ENCODE results near the gene DDOST.

The DDOST gene

DNA sequence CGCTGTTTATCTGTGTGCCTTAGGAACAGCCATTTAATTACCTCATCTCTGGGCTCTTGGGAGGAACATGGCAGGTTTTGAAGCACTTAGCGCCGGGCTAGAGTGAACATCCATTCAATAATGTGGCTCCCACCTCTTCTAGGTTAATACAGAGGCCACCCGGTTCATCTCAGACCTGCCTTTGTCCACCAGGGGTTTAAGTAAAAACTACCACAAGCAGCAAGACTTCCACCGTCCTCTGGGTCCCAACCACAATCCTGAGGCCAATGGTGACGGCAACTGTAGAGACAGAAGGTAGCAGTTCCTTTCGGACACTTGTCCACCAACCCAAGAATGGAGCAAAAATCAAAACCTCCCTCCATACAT, 924 bp upstream of the DDOST start:
- DNase-seq (ENCODE audit: low read depth in 2 of 2, low spot score in 1 of 2) = no peak

DNA sequence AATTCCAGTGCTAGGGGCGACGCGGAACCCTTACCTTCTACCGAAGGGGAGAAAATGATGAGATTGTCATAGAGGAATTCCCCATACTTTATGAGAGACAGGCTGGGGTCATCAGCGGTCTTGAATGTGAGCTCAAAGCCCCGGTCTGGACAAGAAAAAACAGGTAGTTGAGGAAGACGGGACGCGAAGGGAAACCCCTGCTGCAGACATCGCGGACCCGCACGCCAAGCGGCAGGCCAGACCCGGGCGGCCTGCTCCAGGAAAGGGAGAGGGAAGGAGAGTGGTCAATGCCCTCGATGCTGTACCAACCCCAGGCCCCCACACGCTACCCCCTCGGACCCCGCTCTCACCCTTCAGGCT, 342 bp downstream of the DDOST start:
- no peak for DNase-seq (ENCODE audit: low read depth in 2 of 2, low spot score in 1 of 2)

DNA sequence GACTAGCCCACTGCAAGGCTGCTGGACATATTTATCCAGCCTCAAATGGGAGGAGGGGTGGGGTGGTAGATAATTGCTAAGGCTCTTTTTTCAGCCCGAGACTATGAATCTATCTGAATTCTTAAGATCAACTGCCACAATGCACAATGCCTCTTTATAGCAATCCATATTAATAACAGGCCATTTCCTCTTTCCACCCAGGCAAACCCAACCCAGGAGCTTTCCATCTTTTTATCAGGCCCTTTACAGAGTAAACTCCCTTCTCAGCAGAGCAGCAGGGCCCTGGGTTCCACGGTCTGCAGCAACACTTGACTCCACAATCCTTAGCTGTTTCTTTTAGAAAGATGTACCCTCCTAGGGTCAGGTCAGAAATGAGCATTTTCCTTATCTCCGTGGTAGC, 806 bp downstream of the DDOST start:
- no peak for DNase-seq (ENCODE audit: low read depth in 2 of 2, low spot score in 1 of 2)

DNA sequence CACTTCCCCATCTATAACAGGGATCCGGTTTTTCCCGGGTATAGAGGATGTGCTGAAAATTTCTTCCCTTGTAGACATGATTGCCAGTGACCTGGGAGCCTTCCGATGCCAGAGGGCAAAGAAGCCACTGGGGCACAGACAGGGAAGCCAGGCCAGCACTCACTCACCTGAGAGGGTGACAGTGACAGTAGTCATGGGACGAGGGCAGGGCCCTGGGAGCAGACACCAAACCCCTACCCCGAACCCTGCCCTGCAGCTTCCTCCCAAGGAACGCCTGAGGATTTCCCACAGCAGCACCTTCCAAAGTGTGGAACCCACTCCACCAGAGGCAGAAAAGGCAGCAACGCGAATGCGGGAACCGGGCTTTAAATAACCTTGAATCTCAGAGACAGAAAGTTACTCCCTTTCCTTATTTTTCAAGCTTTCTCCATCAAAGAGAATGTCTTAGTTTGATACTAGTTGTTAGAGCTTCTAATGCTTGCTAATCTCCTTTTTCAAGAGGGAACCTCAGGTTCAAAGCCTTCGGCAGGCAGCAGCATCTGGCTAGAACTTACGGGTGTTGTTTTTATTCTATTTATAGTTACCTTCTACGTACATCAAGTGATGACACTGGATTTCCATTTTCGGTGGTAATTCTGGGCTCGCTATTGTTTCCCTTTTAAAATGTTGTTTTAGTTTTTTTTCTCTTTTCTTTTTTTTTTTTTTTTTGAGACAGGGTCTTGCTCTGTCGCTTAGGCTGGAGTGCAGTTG, 2.8 kb downstream of the DDOST start:
- no peak for DNase-seq (ENCODE audit: low read depth in 2 of 2, low spot score in 1 of 2)

DNA sequence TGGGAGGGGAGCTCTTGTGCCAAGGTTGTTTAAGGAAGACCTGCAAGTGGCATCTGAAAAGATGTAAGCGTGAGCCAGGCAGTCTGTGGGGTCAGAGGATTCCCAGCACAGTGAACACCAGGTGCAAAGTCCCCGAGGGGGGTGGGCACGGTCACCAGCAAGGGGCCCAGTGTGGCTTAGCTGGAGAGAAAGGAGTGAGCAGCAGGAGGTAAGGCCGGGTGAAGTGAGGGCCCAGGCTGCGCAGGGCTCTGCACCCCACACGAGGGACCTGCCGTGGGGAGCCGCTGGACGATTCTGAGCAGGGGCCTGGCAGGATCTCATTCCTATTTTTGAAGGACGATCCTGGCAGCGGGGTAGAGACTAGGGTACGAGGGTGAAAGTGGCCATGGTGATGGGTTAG, 4.1 kb downstream of the DDOST start:
- DNase-seq (ENCODE audit: low read depth in 2 of 2, low spot score in 1 of 2) = no peak

DNA sequence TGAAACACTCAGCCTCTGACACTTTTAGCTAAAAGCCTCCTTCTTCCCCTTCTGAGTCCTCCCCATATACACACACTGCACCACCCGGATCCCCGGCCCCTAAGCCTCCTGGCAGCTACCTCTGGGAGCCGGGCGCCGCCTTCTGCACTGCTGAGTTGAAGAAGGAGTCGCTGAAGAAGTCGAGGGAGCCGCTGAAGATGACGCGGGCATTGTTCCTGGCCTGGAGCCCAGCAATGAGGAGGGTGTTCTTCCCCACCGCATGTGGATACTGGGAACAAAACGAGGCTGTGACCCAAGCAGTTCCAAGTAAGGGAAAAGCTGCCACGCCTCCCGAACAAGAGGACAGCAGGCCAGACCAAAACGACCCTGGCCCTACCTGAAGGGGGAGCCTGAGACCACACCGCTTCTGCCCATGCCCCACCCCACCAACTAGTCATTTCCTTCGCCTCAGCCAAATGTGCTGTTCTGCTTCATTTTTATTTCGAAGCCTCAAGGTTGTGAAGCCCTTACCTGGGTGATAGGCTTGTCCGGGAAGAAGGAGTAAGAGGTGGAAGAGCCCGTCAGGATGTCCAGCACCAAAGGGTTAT, 7.0 kb downstream of the DDOST start:
- no peak for DNase-seq (ENCODE audit: low read depth in 2 of 2, low spot score in 1 of 2)

DNA sequence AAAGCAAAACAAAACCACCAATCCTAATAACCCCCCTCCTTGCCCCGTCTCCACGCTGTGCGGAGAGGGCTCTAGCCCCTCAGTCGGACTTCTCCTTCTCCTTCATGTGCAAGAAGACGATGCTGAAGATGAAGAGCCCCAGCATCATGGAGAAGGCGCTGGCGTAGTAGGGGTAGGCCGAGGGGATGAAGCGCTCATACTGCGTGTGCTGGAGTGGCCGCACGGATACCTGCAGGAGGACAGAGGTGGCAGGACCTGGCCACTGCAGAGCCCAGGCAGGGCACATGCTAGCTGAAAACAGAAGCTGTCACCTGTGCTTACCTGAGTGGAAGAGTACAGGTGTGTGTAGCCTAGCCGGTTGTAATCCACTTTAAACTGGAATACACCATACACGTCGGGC, 8.9 kb downstream of the DDOST start:
- no peak for DNase-seq (ENCODE audit: low read depth in 2 of 2, low spot score in 1 of 2)

DNA sequence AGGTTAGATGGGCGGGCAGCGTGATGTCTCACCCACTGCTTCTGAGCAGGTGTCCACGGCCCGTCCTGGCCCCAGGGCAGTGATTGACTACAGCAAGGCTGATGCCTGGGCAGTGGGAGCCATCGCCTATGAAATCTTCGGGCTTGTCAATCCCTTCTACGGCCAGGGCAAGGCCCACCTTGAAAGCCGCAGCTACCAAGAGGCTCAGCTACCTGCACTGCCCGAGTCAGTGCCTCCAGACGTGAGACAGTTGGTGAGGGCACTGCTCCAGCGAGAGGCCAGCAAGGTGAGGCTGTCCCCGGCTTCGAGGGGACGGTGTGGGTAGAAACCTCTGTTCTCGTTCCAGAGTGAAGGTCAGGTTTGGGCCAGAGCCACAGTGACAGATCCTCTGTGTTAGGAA, 12.2 kb downstream of the DDOST start:
- DNase-seq (ENCODE audit: low read depth in 2 of 2, low spot score in 1 of 2) = no peak

DNA sequence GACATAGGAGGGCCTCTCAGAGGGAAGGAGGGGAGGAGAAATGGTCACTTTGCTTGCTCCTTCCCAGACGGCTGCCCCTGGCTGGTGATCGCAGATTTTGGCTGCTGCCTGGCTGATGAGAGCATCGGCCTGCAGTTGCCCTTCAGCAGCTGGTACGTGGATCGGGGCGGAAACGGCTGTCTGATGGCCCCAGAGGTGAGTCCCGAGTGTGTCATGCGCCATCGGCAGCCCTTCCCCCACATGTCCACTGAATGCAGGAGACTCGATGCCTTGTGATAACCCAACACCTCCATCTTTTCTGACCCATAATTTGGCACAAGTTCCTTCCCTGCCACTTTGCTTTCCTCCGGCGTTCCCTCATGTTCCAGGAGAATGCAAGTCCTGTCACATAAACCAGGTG, 12.7 kb downstream of the DDOST start:
- DNase-seq (ENCODE audit: low read depth in 2 of 2, low spot score in 1 of 2) = no peak

DNA sequence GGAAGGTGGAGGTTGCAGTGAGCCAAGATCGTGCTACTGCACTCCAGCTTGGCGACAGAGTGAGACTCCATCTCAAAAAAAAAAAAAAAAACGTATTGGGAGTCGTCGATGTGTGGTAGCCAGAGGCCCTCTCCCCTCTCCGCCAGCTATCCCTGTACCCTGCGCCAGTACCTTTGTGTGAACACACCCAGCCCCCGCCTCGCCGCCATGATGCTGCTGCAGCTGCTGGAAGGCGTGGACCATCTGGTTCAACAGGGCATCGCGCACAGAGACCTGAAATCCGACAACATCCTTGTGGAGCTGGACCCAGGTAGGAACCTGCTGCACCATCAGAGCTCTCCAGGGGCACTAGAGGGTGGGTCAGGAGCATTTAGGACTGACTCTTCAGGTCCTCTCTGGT, 15.8 kb downstream of the DDOST start:
- DNase-seq (ENCODE audit: low read depth in 2 of 2, low spot score in 1 of 2) = no peak

DNA sequence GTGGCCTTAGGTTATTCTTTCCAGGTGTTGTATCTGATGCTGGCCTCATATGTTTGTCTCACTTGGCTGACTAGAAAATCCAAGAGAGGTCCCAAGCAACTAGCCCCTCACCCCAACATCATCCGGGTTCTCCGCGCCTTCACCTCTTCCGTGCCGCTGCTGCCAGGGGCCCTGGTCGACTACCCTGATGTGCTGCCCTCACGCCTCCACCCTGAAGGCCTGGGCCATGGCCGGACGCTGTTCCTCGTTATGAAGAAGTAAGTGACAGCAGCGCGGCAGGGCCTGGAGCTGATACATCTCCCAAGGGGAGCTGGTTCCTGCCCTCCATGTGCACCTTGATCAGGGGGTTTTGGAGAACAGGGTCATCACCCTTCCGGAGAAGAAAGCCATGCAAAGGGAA, 16.8 kb downstream of the DDOST start:
- DNase-seq (ENCODE audit: low read depth in 2 of 2, low spot score in 1 of 2) = no peak

DNA sequence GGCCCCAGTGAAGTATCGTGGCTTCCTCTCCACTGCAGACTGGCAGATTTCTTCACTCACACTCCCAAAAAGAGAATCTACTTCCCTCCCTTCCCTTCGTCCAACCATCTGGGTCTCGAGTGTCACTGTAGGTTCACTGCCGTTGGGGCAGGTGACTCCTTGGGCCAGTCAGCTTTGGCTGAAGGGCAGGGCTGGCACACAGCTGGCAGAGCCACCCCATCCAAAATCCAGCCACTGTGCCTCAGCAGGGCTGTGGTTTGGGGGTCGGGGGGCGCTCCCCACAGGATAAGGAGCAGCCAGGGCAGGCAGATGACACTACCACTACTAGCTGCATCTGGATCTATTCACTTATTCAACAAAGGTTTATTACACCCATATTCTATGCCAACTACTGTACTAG, 18.1 kb downstream of the DDOST start:
- DNase-seq (ENCODE audit: low read depth in 2 of 2, low spot score in 1 of 2) = no peak

DNA sequence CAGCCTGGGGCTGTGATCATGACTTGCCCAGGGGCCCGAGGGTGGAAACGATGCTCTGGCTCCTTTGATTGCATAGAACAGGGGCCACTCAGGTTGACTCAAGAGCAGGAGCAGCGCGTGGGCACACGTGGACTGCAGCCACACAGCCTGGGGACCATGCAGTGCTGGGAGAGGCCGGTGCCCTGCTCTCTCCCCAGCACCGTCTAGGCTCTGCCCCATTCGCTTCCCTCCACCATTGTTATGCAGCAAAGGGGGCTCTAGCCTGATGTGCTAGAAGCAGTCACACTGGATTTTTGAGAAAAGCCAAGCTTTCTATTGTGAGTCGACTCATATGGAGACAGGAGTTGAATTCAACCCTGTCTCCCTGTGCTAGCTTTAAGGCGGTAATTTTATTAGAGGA, 19.2 kb downstream of the DDOST start:
- no peak for DNase-seq (ENCODE audit: low read depth in 2 of 2, low spot score in 1 of 2)

DNA sequence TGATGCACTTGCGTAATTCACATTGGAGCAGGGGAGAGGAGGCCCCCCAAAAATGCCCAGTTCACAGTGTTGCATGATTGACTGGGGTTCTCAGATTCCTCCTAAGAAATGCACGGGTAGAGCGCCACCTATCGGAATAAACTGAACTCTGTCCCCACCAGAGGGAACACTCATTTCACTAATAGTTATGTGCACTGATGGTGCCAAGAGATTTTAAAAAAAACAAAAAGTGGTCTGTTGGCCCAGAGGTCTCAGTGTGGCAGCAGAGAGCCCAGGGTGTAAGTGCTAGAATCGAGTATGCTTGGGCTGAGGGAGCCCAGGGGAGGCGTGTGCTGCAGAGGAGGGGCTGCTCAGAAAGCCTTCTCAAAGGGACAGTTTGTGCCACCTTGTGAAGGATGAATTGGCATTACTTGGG, 21.0 kb downstream of the DDOST start:
- DNase-seq (ENCODE audit: low read depth in 2 of 2, low spot score in 1 of 2) = no peak

DNA sequence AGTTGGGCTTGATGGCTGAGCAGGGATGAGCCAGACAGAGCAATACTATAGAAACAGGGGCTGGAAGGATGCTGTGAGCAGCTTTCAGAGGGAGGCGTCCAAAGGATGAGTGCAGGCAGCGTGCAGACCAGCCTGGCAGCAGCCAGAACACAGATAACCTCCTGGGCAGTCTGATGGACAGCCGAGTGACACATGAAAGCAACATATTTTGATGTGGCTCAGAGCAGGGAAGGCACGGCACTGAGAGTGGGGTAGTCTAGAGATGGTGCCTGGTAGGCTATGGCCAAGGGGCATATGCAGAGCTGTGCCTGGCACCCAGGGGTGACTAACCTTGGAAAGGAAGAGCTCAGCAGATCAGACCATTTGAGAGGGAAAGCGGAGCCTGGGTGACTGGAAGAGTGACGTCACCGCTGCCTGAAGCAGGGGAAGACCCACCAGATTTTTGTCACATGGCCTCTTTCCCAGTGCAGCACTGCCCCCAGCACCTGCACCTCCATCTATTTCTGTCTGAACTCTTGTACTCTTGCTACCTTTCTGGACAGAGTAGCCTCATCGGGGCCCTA, 24.3 kb downstream of the DDOST start:
- no peak for DNase-seq (ENCODE audit: low read depth in 2 of 2, low spot score in 1 of 2)

DNA sequence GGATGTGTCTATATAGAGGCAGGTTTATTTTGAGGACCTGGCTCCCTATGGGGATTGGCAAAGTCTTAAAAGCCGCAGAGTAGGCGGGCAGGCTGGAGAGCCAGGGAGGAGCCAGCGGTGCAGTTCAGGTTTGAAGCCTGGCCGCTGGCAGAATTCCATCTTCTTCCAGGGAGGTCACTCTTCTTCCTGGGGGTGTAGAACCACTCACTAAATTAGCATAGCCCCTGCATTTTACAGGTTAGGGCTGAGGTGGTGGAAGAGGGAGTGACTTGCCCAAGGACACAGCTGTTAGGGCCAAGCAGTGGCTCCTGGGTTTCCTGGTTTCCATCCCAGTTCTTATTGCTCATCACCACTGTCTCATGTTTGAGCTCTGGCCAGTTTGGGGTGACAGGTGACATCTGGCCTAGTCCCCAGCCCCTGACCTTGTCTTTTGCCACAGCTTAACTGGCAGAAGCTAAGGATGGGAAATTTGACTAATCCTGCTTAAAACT, 26.5 kb downstream of the DDOST start:
- no peak for DNase-seq (ENCODE audit: low read depth in 2 of 2, low spot score in 1 of 2)

DNA sequence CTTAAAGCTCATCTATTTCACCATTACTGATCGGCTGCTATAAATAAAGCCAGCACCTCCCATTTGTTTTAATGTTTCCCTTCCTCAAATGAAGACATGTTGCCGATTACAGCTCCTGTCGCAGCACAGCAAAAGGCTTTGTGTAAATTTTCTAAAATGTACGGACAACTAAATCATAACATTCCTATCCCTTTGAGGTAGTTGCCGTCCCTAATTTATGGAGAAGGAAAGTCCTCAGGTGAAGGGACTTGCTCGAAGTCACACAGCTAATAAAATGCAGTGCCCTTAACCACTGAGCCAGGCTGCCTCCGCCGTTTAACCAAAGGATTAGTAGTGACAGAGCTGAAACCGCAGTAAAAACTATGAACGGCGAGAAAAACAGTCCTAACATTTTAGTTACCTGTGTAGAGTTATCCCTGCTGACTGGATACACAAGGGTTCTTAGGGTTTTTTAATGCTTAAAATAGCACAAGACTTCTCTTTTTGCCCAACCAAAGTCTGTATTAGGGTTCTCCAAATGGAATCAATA, 27.0 kb downstream of the DDOST start:
- DNase-seq (ENCODE audit: low read depth in 2 of 2, low spot score in 1 of 2) = no peak

DNA sequence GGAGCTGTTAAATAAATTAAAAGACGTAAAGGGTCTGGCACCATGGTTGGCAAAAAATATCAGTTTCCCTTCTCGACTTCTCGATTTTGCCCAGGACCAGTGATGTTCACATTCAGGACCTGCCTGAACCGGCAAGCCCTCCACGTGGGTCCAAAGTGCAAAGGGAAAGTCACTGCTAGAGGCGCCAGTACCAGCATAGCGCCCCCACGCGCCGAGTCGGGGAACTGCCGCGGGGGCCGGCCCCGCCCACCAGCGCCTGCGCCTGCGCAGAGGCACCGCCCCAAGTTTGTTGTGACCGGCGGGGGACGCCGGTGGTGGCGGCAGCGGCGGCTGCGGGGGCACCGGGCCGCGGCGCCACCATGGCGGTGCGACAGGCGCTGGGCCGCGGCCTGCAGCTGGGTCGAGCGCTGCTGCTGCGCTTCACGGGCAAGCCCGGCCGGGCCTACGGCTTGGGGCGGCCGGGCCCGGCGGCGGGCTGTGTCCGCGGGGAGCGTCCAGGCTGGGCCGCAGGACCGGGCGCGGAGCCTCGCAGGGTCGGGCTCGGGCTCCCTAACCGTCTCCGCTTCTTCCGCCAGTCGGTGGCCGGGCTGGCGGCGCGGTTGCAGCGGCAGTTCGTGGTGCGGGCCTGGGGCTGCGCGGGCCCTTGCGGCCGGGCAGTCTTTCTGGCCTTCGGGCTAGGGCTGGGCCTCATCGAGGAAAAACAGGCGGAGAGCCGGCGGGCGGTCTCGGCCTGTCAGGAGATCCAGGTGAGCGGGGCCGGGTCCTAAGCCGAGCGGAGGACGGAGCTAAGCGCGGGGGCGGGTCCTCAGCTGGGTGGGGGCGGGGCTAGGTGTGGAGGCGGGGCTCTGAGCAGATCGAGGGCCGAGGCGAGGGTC, 27.7 kb downstream of the DDOST start, which contains the start of gene PINK1:
Gene PINK1 (plus strand): TSS at position 269 of the 875 bp plus-strand sequence. CDS start 91 bp downstream, at position 360.
- peak; percentile 68 to 76 for DNase-seq (ENCODE audit: low read depth in 2 of 2, low spot score in 1 of 2)

DNA sequence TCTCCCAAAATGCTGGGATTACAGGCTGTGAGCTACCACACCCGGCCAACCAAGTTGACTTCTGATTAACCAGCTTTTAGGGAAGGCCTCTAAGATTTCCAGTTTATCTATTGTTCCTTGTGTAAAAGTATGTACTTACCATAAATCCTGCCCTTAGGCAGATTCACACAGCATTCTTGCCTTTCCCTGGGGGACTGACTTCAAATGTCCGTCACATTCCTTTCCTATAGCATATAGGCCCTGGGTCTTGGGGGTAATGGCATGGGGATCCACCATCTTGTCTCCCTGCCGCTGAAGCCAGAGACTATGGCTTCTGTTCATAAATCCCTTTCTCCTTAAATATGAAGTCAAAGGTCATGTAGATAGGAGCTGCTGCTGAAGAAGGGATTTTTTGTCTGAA, 28.8 kb downstream of the DDOST start:
- no peak for DNase-seq (ENCODE audit: low read depth in 2 of 2, low spot score in 1 of 2)

DNA sequence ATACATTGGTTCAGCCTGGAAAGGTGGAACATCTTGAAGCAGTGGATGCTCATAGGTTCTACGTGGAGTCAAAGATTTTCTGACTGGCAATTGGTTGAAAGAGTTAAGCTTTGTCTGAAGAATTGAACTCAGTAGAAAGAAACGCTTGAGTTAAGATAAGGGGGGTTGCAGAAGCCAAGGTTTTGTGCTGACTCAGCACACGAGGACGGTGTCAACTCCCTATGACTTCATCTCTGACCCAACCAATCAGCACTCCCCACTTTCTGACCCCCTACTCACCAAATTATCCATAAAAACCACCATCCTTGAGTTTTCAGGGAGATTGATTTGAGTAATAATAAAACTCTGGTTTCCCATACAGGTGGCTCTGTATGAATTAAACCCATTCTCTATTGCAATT, 30.4 kb downstream of the DDOST start:
- no peak for DNase-seq (ENCODE audit: low read depth in 2 of 2, low spot score in 1 of 2)

DNA sequence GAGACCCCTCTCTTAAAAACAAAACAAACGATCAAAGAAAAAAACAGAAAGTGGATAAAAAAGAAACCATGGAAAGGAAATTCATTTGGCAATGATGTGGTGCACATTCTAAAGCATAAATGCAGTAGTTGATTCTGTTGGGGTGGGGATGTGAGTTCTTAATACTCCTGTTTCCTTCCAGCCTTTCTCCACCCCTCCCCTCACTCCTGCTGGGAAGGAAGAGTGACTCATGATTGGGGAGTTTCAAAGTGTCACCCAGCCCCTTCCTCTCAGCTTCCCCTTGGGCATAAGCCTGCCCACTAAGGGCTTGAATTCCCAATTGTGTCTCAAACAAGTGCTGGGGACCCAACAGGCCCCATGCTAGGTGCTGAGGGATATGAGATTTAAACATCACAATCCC, 34.6 kb downstream of the DDOST start:
- no peak for DNase-seq (ENCODE audit: low read depth in 2 of 2, low spot score in 1 of 2)

DNA sequence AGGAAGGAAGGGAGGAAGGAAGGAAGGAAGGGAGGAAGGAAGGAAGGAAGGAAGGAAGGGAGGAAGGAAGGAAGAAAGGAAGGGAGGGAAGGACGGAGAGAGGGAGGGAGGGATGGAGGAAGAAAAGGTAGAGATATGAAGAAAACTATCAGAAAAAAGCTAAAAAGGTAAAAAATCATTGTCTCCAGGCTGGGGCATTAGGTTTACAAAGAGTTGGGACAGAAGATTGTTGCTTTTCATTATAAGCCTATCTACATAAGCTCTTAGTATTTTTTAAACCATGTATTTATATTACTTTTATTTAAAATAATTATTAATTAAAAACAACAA, 35.1 kb downstream of the DDOST start:
- no peak for DNase-seq (ENCODE audit: low read depth in 2 of 2, low spot score in 1 of 2)
